Neural cell (in vitro differentiated cells): ENCODE measurements around the gene SLN. TPM values are rescaled to one million over a fixed set of nuclear protein-coding genes. Genes with fewer than 3 reads are reported as not detected.

ENCODE experiments used
- H2AFZ ChIP-seq: fragments of 200-600, 300-800 bp; sonication (generic), shearing (Covaris generic); 2 replicates; pipeline ENCODE4 v1.6.0; 2014; ENCODE audit warnings: low read depth, mild to moderate bottlenecking, antibody characterized with exemption, low read length, moderate library complexity
- H3F3A ChIP-seq: fragments of 200-600 bp; shearing (Covaris generic); 2 replicates; pipeline ENCODE4 v1.6.1; 2016; ENCODE audit warnings: mild to moderate bottlenecking, moderate library complexity, mixed read lengths, antibody characterized with exemption, low read length; ENCODE audit not compliant: insufficient read depth, poor library complexity, severe bottlenecking
- H3K27ac ChIP-seq: fragments of 200-600, 300-800 bp; sonication (generic), shearing (Covaris generic); 2 replicates; pipeline ENCODE4 v1.5.1; 2014; ENCODE audit warnings: mild to moderate bottlenecking, low read length, moderate library complexity
- H3K27me3 ChIP-seq: fragments of 300-800, 200-600 bp; sonication (generic), shearing (Covaris generic); 2 replicates; pipeline ENCODE4 v1.6.0; 2014; ENCODE audit warnings: mild to moderate bottlenecking, low read depth, low read length, moderate library complexity; ENCODE audit not compliant: insufficient read depth
- H3K36me3 ChIP-seq: fragments of 300-800, 200-600 bp; sonication (generic), shearing (Covaris generic); 2 replicates; pipeline ENCODE4 v1.5.1; 2014; ENCODE audit warnings: mild to moderate bottlenecking, antibody characterized with exemption, low read length, moderate library complexity; ENCODE audit not compliant: insufficient read depth
- H3K4me2 ChIP-seq: fragments of 300-800, 200-600 bp; sonication (generic), shearing (Covaris generic); 2 replicates; pipeline ENCODE4 v1.6.0; 2014; ENCODE audit warnings: mild to moderate bottlenecking, low read length
- H3K4me3 ChIP-seq: fragments of 300-800, 200-600 bp; sonication (generic), shearing (Covaris generic); 2 replicates; pipeline ENCODE4 v1.5.1; 2014; ENCODE audit warnings: mild to moderate bottlenecking, low read length, moderate library complexity
- H3K79me2 ChIP-seq: fragments of 200-600 bp; shearing (Covaris generic); replicated peaks from 2 replicates; pipeline ENCODE4 v1.6.0; 2014; ENCODE audit warnings: mild to moderate bottlenecking, low read length, moderate library complexity; ENCODE audit not compliant: insufficient read depth
- H3K9ac ChIP-seq: fragments of 300-800, 200-600 bp; sonication (generic), shearing (Covaris generic); 2 replicates; pipeline ENCODE4 v1.6.1; 2016; ENCODE audit warnings: mild to moderate bottlenecking, low read length, mixed read lengths
- H3K9me2 ChIP-seq: fragments of 200-600 bp; shearing (Covaris generic); 2 replicates; pipeline ENCODE4 v1.6.1; 2016; ENCODE audit warnings: mild to moderate bottlenecking, low read length, mixed read lengths; ENCODE audit not compliant: insufficient read depth
- H3K9me3 ChIP-seq: fragments of 200-600, 300-800 bp; sonication (generic), shearing (Covaris generic); 2 replicates; pipeline ENCODE4 v1.6.1; 2016; ENCODE audit warnings: mild to moderate bottlenecking, mixed run types, low read length, moderate library complexity, mixed read lengths
- H4K20me1 ChIP-seq: fragments of 200-600 bp; shearing (Covaris generic); 2 replicates; pipeline ENCODE4 v1.6.1; 2016; ENCODE audit warnings: mild to moderate bottlenecking, mixed run types; ENCODE audit not compliant: insufficient read depth
- EP300 ChIP-seq: fragments of 450-650 bp; conservative IDR thresholded peaks from 2 replicates; pipeline ENCODE4 v1.6.1; 2014; ENCODE audit warnings: antibody characterized with exemption, mild to moderate bottlenecking, moderate library complexity; ENCODE audit not compliant: poor library complexity, severe bottlenecking
- EZH2 ChIP-seq: fragments of 200-600, 300-800 bp; shearing (Covaris generic), sonication (generic); IDR thresholded peaks from 2 replicates; pipeline ENCODE4 v1.6.1; 2014; ENCODE audit warnings: antibody characterized with exemption, low read length, borderline replicate concordance, mild to moderate bottlenecking; ENCODE audit not compliant: insufficient read depth, poor library complexity, severe bottlenecking
- MXI1 ChIP-seq: fragments of 450-650 bp; conservative IDR thresholded peaks from 2 replicates; pipeline ENCODE4 v1.6.1; 2014; ENCODE audit warnings: antibody characterized with exemption, mild to moderate bottlenecking; ENCODE audit not compliant: poor library complexity, severe bottlenecking
- POLR2AphosphoS5 ChIP-seq: IDR thresholded peaks from 2 replicates; pipeline ENCODE4 v1.6.1; 2012
- RAD21 ChIP-seq: fragments of 450-650 bp; conservative IDR thresholded peaks from 2 replicates; pipeline ENCODE4 v1.6.1; 2014; ENCODE audit warnings: antibody characterized with exemption, mild to moderate bottlenecking, moderate library complexity
- SMC3 ChIP-seq: fragments of 450-650 bp; conservative IDR thresholded peaks from 2 replicates; pipeline ENCODE4 v1.6.1; 2014; ENCODE audit warnings: antibody characterized with exemption, mild to moderate bottlenecking, moderate library complexity; ENCODE audit not compliant: poor library complexity
- TAF1 ChIP-seq: IDR thresholded peaks from 2 replicates; pipeline ENCODE4 v1.6.1; 2012; ENCODE audit warnings: low read depth
- polyA plus RNA-seq: library from polyadenylated mRNA; depleted of rRNA; stranded (reverse); fragments of >200 nt; gene quantifications from 2 replicates; pipeline ENCODE4 v1.2.3, GENCODE V29; 2014
- TF ChIP-seq, protein P1 (sequence below): fragments of 450-650 bp; IDR thresholded peaks from 2 replicates; pipeline ENCODE4 v1.5.1; 2014; ENCODE audit warnings: antibody characterized with exemption, mild to moderate bottlenecking, moderate library complexity; ENCODE audit not compliant: poor library complexity, severe bottlenecking
- TF ChIP-seq, protein P2 (sequence below): IDR thresholded peaks from 2 replicates; pipeline ENCODE4 v1.6.1; 2012; ENCODE audit warnings: borderline replicate concordance

The SLN gene
- polyA plus RNA-seq, 1 donor from 2014 or later: not detected

DNA sequence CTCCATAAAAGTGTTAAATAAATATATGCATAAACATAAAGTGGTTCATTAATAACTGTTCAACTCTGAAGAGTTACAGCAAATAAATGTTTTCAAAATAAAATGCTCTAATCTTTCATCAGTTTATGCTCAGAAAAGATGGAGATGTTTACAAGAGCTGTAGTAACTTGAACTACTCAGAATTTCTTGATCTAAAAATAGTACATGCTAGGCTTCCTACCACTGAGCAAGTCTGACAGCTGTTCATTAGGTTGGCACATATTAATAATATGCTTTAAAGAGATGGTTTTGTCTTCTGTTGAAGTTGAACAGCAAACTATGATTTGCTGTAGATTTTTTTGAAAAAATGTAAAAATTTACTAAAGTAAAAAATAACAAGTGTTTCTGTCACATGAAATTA, 10.8 kb upstream of the SLN start:
- Histone ChIP-seq H3K9me2 (no peaks in the 10 kb centered on the region), H3K79me2 (no peaks in the 10 kb centered on the region), H2AFZ (no peak overlapping the region), H3K9ac (no peak overlapping the region), H3K27ac (no peak overlapping the region), H4K20me1 (no peaks in the 10 kb centered on the region), H3F3A (no peaks in the 10 kb centered on the region), H3K4me3 (no peak overlapping the region), H3K9me3 (no peaks in the 10 kb centered on the region), H3K36me3 (no peaks in the 10 kb centered on the region), H3K4me2 (no peak overlapping the region), H3K27me3 (no peaks in the 10 kb centered on the region)
- TF ChIP-seq MXI1 (no peak), EP300 (no peak), RAD21 (no peak), SMC3 (no peak)
- TF ChIP-seq, protein P1, sequence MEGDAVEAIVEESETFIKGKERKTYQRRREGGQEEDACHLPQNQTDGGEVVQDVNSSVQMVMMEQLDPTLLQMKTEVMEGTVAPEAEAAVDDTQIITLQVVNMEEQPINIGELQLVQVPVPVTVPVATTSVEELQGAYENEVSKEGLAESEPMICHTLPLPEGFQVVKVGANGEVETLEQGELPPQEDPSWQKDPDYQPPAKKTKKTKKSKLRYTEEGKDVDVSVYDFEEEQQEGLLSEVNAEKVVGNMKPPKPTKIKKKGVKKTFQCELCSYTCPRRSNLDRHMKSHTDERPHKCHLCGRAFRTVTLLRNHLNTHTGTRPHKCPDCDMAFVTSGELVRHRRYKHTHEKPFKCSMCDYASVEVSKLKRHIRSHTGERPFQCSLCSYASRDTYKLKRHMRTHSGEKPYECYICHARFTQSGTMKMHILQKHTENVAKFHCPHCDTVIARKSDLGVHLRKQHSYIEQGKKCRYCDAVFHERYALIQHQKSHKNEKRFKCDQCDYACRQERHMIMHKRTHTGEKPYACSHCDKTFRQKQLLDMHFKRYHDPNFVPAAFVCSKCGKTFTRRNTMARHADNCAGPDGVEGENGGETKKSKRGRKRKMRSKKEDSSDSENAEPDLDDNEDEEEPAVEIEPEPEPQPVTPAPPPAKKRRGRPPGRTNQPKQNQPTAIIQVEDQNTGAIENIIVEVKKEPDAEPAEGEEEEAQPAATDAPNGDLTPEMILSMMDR: no peak

DNA sequence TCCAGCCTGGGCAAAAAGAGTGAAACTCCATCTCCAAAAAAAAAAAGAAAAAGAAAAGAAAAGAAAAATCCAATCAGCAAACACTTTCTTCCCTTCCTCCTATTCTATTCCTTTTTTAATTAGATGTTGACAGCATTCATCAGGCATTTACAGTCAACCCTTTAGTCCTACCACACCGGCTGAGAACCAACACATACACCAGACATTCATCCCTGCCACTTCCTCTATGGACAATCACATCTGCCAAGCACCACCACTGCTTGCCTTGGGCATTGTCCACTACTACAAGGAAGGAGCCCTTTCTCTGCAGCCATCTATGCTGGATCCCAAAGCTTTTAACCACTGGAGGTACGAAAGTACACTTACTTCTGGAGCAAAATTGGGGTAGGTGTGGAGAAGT, 9.4 kb upstream of the SLN start:
- Histone ChIP-seq H3F3A (no peaks in the 10 kb centered on the region), H3K4me2 (no peak overlapping the region), H3K9me3 (no peaks in the 10 kb centered on the region), H2AFZ (no peak overlapping the region), H3K27ac (no peak overlapping the region), H3K27me3 (no peaks in the 10 kb centered on the region), H3K79me2 (no peaks in the 10 kb centered on the region), H3K9me2 (no peaks in the 10 kb centered on the region), H3K4me3 (no peak overlapping the region), H3K9ac (no peak overlapping the region), H3K36me3 (no peaks in the 10 kb centered on the region), H4K20me1 (no peaks in the 10 kb centered on the region)
- TF ChIP-seq EP300: no peak
- no peak for TF ChIP-seq MXI1
- TF ChIP-seq, protein P2, sequence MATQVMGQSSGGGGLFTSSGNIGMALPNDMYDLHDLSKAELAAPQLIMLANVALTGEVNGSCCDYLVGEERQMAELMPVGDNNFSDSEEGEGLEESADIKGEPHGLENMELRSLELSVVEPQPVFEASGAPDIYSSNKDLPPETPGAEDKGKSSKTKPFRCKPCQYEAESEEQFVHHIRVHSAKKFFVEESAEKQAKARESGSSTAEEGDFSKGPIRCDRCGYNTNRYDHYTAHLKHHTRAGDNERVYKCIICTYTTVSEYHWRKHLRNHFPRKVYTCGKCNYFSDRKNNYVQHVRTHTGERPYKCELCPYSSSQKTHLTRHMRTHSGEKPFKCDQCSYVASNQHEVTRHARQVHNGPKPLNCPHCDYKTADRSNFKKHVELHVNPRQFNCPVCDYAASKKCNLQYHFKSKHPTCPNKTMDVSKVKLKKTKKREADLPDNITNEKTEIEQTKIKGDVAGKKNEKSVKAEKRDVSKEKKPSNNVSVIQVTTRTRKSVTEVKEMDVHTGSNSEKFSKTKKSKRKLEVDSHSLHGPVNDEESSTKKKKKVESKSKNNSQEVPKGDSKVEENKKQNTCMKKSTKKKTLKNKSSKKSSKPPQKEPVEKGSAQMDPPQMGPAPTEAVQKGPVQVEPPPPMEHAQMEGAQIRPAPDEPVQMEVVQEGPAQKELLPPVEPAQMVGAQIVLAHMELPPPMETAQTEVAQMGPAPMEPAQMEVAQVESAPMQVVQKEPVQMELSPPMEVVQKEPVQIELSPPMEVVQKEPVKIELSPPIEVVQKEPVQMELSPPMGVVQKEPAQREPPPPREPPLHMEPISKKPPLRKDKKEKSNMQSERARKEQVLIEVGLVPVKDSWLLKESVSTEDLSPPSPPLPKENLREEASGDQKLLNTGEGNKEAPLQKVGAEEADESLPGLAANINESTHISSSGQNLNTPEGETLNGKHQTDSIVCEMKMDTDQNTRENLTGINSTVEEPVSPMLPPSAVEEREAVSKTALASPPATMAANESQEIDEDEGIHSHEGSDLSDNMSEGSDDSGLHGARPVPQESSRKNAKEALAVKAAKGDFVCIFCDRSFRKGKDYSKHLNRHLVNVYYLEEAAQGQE: no peak
- no peak for TF ChIP-seq POLR2AphosphoS5
- TF ChIP-seq TAF1: no peak

DNA sequence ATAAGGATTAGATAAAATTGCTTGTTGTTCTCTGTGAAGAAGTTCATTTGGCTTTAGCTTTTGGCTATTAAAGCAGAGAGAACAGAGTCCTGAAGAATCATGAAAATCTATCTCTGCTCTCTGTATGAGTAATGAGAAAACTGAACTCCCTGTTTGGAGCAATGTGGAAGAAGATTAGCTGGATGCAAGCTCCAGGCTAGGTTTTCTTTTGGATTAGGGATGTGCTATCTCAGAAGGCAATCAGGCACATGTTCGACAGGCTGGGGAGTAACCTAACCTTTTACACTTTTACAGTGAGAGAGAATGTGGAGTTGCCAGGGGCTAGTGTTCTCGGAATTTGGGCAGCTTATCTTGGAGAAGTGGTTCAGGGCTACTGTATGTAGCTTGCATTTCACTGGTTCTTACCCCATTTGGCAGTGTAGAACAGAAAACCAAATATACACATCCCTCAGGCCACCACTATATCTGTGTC, 8.5 kb upstream of the SLN start:
- Histone ChIP-seq H2AFZ (no peak overlapping the region), H3K4me2 (no peak overlapping the region), H3F3A (no peaks in the 10 kb centered on the region), H3K9me3 (no peaks in the 10 kb centered on the region), H3K36me3 (no peaks in the 10 kb centered on the region), H3K79me2 (no peaks in the 10 kb centered on the region), H3K4me3 (no peak overlapping the region), H3K9me2 (no peaks in the 10 kb centered on the region), H3K9ac (no peak overlapping the region), H4K20me1 (no peaks in the 10 kb centered on the region), H3K27ac (no peak overlapping the region), H3K27me3 (no peaks in the 10 kb centered on the region)
- no peak for TF ChIP-seq EZH2
- TF ChIP-seq RAD21: no peak
- TF ChIP-seq, protein P2: no peak
- TF ChIP-seq EP300: no peak
- TF ChIP-seq TAF1: no peak
- TF ChIP-seq, protein P1: no peak
- no peak for TF ChIP-seq POLR2AphosphoS5
- no peak for TF ChIP-seq SMC3
- TF ChIP-seq MXI1: no peak
